K562 (cell line): Measurements from ENCODE around the gene GRIN1. TPM values are rescaled to one million over a fixed set of nuclear protein-coding genes. Genes with fewer than 3 reads are reported as not detected.

ENCODE experiments used
- IRF1 ChIP-seq: sonication (generic); formaldehyde crosslinking; IDR thresholded peaks from 2 replicates; pipeline ENCODE4 v1.8.0; 2022; ENCODE audit warnings: missing genetic modification reagents, mild to moderate bottlenecking, borderline replicate concordance
- KDM5B ChIP-seq: fragments of 200-600 bp; sonication (generic); IDR thresholded peaks from 2 replicates; pipeline ENCODE4 v1.6.1; 2012; ENCODE audit warnings: low read depth, mild to moderate bottlenecking, moderate library complexity, low read length, control low read depth, inconsistent platforms; ENCODE audit not compliant: insufficient replicate concordance
- SMAD1 ChIP-seq: fragments of 150-350 bp; IDR thresholded peaks from 2 replicates; pipeline ENCODE4 v1.6.1; 2014; ENCODE audit warnings: low read length, low read depth; ENCODE audit not compliant: partially characterized antibody
- TBP ChIP-seq: optimal IDR thresholded peaks from 2 replicates; pipeline ENCODE3; 2011; ENCODE audit warnings: low read depth, low read length, improper control_type of control experiment
- U2AF1 ChIP-seq: fragments of 200-400 bp; formaldehyde crosslinking; optimal IDR thresholded peaks from 2 replicates; pipeline ENCODE3; 2017; ENCODE audit warnings: mild to moderate bottlenecking, low read depth, low read length, moderate library complexity
- polyA plus RNA-seq, 8 experiments: library from polyadenylated mRNA; depleted of rRNA in 4 of 8; stranded (reverse) in 5 of 8; unstranded in 3 of 8; fragments of >200 nt; fragmentation: Nextera tagmentation in 2 of 8; fragmentation: Illumina TruSeq in 1 of 8; extraction: Ambion mirVana in 2 of 8; extraction: Trizol in 1 of 8; gene quantifications; 2 replicates each; pipeline versions ENCODE4 v1.2.1 to v1.2.3, GENCODE V29; 2011 to 2014; ENCODE audit warnings: inconsistent platforms in 1 of 8, missing spikeins in 1 of 8
- total RNA-seq, 7 experiments: library from RNA; depleted of rRNA in 6 of 7; stranded (reverse); fragments of >200 nt in 6 of 7; fragmentation: Illumina TruSeq in 2 of 7; extraction: Trizol in 2 of 7; gene quantifications; 2 replicates each; pipeline versions ENCODE4 v1.2.1 to v1.2.3, GENCODE V29; 2011 to 2021; ENCODE audit warnings: low replicate concordance in 1 of 7
- TF ChIP-seq, protein P1 (sequence below): fragments of 450-650 bp; IDR thresholded peaks from one replicate; pipeline ENCODE4 v1.6.1; 2018; ENCODE audit warnings: mild to moderate bottlenecking, moderate library complexity; ENCODE audit not compliant: partially characterized antibody
- TF ChIP-seq, protein P2 (sequence below), 2 experiments: fragments of 450-650 bp; formaldehyde crosslinking in 1 of 2; IDR thresholded peaks; 2 replicates each; pipeline versions ENCODE4 v1.4.0 to v1.6.1; 2014 to 2020; ENCODE audit warnings: mild to moderate bottlenecking in 2 of 2, borderline replicate concordance in 1 of 2, low read depth in 1 of 2
- TF ChIP-seq, protein P3 (sequence below): sonication (generic); formaldehyde crosslinking; IDR thresholded peaks from 2 replicates; pipeline ENCODE4 v1.8.1; 2023; ENCODE audit warnings: missing genetic modification reagents, mild to moderate bottlenecking, borderline replicate concordance

The GRIN1 gene
- total and polyA plus RNA-seq, 9 of the 15 experiments (the other 6 are each of a cell fraction or from before 2014, with no cell fraction given): 0.03 to 0.35 (median 0.16) TPM; not detected in 6

- TF ChIP-seq U2AF1 (peak; percentile 96), SMAD1 (peak; percentile 5), TBP (peak; percentile 80), IRF1 (CRISPR knock-in tag) (no peak), KDM5B (peak; percentile 87)
- TF ChIP-seq, protein P1, sequence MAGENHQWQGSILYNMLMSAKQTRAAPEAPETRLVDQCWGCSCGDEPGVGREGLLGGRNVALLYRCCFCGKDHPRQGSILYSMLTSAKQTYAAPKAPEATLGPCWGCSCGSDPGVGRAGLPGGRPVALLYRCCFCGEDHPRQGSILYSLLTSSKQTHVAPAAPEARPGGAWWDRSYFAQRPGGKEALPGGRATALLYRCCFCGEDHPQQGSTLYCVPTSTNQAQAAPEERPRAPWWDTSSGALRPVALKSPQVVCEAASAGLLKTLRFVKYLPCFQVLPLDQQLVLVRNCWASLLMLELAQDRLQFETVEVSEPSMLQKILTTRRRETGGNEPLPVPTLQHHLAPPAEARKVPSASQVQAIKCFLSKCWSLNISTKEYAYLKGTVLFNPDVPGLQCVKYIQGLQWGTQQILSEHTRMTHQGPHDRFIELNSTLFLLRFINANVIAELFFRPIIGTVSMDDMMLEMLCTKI: no peak
- TF ChIP-seq, protein P2, sequence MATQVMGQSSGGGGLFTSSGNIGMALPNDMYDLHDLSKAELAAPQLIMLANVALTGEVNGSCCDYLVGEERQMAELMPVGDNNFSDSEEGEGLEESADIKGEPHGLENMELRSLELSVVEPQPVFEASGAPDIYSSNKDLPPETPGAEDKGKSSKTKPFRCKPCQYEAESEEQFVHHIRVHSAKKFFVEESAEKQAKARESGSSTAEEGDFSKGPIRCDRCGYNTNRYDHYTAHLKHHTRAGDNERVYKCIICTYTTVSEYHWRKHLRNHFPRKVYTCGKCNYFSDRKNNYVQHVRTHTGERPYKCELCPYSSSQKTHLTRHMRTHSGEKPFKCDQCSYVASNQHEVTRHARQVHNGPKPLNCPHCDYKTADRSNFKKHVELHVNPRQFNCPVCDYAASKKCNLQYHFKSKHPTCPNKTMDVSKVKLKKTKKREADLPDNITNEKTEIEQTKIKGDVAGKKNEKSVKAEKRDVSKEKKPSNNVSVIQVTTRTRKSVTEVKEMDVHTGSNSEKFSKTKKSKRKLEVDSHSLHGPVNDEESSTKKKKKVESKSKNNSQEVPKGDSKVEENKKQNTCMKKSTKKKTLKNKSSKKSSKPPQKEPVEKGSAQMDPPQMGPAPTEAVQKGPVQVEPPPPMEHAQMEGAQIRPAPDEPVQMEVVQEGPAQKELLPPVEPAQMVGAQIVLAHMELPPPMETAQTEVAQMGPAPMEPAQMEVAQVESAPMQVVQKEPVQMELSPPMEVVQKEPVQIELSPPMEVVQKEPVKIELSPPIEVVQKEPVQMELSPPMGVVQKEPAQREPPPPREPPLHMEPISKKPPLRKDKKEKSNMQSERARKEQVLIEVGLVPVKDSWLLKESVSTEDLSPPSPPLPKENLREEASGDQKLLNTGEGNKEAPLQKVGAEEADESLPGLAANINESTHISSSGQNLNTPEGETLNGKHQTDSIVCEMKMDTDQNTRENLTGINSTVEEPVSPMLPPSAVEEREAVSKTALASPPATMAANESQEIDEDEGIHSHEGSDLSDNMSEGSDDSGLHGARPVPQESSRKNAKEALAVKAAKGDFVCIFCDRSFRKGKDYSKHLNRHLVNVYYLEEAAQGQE (IDR thresholded peaks at IDR 0.05; ENCODE audit: borderline replicate concordance): peak; percentile 82
- TF ChIP-seq, protein P2 (CRISPR knock-in tag; IDR thresholded peaks at IDR 0.05; ENCODE audit: low read depth): 0 out of 2 replicates have a peak, but pooled peaks have one; percentile 29
- TF ChIP-seq, protein P3, sequence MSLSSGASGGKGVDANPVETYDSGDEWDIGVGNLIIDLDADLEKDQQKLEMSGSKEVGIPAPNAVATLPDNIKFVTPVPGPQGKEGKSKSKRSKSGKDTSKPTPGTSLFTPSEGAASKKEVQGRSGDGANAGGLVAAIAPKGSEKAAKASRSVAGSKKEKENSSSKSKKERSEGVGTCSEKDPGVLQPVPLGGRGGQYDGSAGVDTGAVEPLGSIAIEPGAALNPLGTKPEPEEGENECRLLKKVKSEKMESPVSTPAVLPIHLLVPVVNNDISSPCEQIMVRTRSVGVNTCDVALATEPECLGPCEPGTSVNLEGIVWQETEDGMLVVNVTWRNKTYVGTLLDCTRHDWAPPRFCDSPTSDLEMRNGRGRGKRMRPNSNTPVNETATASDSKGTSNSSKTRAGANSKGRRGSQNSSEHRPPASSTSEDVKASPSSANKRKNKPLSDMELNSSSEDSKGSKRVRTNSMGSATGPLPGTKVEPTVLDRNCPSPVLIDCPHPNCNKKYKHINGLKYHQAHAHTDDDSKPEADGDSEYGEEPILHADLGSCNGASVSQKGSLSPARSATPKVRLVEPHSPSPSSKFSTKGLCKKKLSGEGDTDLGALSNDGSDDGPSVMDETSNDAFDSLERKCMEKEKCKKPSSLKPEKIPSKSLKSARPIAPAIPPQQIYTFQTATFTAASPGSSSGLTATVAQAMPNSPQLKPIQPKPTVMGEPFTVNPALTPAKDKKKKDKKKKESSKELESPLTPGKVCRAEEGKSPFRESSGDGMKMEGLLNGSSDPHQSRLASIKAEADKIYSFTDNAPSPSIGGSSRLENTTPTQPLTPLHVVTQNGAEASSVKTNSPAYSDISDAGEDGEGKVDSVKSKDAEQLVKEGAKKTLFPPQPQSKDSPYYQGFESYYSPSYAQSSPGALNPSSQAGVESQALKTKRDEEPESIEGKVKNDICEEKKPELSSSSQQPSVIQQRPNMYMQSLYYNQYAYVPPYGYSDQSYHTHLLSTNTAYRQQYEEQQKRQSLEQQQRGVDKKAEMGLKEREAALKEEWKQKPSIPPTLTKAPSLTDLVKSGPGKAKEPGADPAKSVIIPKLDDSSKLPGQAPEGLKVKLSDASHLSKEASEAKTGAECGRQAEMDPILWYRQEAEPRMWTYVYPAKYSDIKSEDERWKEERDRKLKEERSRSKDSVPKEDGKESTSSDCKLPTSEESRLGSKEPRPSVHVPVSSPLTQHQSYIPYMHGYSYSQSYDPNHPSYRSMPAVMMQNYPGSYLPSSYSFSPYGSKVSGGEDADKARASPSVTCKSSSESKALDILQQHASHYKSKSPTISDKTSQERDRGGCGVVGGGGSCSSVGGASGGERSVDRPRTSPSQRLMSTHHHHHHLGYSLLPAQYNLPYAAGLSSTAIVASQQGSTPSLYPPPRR: 0 out of 2 replicates have a peak, but pooled peaks have one; percentile 12
These were observed 49.7 kb downstream of the GRIN1 start, which contains the start of the genes ANAPC2 and SSNA1 (continued) for GRCh38 chr9:137188490-137189296.
